ENCODE measurements around the gene ARMC5.
"Not testable (repeated sequence)": the region's sequence is repeated elsewhere in the genome, so short reads cannot be mapped to it uniquely, and the experiment has no call there.

ARMC5 gene

DNA sequence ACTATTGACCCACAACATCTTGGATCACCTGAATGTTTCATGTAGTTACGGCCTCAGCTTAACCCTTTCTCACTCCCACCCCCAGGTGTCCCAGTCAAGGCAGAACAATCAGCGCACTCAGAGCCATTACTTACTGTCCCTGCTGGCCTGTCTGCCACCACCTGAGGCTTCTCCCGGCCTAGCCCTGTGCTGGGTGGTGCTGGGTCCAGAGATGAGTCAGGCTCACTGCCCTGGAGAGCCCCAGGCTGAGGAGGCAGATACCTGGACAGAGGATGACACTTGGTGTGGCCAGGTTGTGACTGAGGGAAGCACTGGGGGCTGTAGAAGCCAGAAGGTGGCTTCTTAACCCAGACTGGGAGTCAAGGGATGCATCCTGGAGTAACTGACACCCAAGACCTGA, 19.7 kb downstream of the ARMC5 start:
- no peak for DNase-seq

DNA sequence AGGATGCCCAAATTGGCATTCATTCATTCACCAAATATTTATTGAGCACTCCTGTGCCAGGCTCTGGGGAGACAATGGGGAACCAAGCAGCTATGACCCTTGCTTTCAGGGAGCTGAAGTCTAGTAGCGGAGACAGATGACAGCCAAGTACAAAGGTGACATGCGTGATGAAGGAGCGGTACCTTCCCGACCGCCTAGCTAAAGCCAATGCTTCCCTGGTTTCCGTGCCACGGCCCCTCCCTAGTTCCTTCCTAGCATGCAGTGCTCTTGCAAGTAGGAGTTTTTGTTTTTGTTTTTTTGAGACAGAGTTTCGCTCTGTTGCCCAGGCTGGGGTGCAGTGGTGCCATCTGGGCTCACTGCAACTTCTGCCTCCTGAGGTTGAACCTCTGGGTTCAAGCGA, 20.4 kb downstream of the ARMC5 start:
- DNase-seq, result no peak

- DNase-seq, result no peak
Observed at GRCh38 chr16:31480851-31481536, 21.7 kb downstream of the ARMC5 start.

DNA sequence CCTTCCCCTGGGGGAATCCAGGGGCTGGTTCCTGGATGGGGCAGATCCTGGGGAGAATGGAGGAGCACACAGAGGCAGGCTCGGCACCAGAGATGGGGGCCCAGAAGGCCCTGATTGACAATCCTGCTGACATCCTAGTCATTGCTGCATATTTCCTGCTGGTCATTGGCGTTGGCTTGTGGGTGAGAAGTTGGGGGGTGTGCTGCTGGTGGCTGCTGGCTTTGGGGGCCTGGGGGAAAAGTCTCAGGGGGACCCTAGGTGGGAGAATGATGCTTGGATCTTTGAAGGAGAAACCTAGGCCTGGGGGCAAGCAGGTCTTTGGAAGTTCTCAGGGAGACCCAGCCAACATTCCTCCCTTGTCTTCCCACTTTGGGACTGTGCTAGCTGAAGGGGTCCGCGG, 23.8 kb downstream of the ARMC5 start, which contains the start of gene SLC5A2:
Gene SLC5A2 (plus strand): TSS at position 43 of the 400 bp plus-strand sequence. CDS start 14 bp downstream, at position 57.
- DNase-seq, result no peak

GRCh38 chr16:31484048-31484447, 24.7 kb downstream of the ARMC5 start:
- DNase-seq, result not testable (repeated sequence)

- no peak for DNase-seq
Observed at GRCh38 chr16:31484491-31485171, 25.3 kb downstream of the ARMC5 start.

GRCh38 chr16:31485571-31485970, 26.3 kb downstream of the ARMC5 start:
- DNase-seq, result no peak

DNA sequence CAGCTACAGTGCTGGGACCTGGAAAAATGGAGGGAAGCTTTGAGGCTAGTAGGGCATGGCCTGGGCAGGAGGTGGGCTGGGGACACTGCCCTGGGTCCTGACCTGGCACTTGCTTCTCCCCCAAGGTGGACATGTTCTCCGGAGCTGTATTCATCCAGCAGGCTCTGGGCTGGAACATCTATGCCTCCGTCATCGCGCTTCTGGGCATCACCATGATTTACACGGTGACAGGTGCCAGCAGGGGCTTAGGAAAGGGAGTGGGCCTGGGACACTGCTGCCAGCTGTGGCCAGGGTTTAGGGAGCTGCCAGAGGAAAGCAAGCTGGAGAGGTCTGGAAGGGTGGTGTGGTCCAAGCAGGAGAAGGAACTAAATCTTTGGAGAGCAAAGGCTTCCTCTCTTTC, 26.7 kb downstream of the ARMC5 start:
- DNase-seq, result no peak

DNA sequence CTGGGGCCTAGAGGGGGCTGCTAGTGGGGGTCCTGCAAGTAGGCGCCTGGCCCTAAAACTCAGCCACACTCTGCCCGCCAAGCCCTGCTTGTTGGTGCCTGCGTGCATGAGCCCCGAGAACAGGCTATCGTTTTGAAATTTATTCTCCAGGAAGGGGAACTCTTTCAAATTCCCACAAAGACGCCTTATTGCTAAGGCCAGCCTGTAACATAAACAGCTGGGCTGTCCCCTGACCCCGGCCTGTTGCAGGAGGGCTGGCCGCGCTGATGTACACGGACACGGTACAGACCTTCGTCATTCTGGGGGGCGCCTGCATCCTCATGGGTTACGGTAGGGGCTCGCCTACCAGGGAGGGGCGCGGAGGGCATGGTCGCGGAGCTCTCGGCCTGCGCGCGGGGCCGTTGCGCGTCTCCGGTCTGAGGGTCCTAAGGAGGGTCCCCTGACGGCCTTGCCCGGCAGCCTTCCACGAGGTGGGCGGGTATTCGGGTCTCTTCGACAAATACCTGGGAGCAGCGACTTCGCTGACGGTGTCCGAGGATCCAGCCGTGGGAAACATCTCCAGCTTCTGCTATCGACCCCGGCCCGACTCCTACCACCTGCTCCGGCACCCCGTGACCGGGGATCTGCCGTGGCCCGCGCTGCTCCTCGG, 27.9 kb downstream of the ARMC5 start:
- DNase-seq, result no peak

DNA sequence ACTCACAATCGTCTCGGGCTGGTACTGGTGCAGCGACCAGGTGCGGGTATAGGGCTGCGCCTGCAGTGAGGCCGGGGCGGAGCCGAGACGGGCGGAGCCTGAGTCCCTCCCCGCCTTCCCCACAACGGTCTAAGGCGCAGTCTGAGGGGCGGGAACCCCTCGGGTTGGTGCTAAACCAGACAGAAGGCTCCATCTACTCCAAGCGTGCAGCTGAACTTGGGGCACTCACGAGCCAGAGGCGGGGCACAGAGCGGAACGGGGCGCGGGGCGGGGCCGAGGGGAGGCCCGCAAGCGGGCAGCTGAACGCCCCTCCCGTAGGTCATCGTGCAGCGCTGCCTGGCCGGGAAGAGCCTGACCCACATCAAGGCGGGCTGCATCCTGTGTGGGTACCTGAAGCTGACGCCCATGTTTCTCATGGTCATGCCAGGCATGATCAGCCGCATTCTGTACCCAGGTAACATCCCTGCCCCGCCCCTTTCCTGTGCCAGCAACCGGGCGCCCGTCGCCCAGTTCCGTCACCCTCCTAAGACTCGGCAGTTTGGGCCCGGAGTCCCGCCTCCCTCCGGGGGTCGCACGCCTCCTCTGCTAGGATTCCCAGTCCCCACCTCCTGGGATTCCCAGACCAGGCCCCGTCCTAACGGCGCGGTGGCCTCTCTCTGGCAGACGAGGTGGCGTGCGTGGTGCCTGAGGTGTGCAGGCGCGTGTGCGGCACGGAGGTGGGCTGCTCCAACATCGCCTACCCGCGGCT, 28.6 kb downstream of the ARMC5 start:
- DNase-seq, result no peak

GRCh38 chr16:31488468-31489297, 29.4 kb downstream of the ARMC5 start:
- DNase-seq, result no peak

DNA sequence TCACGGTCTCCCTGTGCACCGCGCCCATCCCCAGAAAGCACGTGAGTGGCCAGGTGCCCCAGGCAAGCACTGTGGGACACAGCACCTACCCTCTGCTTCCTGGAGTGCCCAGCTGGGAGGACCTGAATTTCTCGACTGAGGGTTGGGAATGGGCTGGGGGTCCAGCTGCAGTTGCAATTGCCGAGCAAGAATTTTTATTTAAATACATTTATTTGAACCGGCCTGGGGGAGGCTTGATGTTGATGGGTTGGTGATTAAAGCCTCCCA, 29.9 kb downstream of the ARMC5 start:
- no peak for DNase-seq

DNA sequence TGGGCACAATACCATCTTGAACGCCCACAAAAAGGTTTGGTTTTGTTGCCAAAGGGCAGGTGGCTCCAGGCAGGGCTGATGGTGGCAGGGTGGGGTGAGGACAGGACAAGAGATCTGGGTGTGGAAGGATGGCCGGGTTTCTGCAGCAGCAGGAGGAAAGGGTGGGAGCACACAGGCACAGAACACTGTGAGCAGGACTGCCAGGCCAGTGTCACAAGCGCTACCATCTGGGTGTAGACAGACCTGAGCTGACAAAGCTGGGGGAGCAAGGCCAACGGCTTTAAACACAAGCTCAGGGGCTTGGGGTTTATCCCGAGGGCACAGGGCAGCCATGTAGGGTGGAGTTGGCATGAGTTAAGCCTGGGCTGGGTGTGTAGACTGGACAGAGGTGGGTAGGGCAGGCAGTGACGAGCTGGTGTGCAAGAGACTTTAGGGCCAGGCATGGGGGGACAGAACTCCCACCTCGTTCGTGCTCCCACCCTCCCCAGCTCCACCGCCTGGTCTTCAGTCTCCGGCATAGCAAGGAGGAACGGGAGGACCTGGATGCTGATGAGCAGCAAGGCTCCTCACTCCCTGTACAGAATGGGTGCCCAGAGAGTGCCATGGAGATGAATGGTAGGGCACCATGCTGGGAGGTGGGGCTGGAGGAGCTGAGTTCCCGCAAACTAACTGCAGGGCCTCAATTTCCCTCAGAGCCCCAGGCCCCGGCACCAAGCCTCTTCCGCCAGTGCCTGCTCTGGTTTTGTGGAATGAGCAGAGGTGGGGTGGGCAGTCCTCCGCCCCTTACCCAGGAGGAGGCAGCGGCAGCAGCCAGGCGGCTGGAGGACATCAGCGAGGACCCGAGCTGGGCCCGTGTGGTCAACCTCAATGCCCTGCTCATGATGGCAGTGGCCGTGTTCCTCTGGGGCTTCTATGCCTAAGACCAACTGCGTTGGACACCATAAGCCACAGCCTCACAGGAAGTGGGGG, 30.6 kb downstream of the ARMC5 start:
- no peak for DNase-seq

- no peak for DNase-seq
Observed at GRCh38 chr16:31491778-31492418, 32.6 kb downstream of the ARMC5 start.

- DNase-seq, result no peak
Observed at GRCh38 chr16:31493506-31494125, 34.3 kb downstream of the ARMC5 start.

- DNase-seq, result no peak
Observed at GRCh38 chr16:31496670-31497069, 37.4 kb downstream of the ARMC5 start.

- no peak for DNase-seq
Observed at GRCh38 chr16:31498493-31498892, 39.2 kb downstream of the ARMC5 start.

GRCh38 chr16:31499928-31500327, 40.6 kb downstream of the ARMC5 start:
- DNase-seq, result no peak

GRCh38 chr16:31501226-31501965, 42.1 kb downstream of the ARMC5 start:
- DNase-seq, result no peak

GRCh38 chr16:31501966-31502348, 42.7 kb downstream of the ARMC5 start:
- no peak for DNase-seq
